SK-N-MC (cell line): ENCODE measurements around the gene HAL.

Experiments
- EZH2 ChIP-seq: fragments of 200-600 bp; sonication (generic); IDR thresholded peaks from one replicate; pipeline ENCODE4 v1.6.1; 2017; ENCODE audit warnings: antibody characterized with exemption
- FOXP2 ChIP-seq: optimal IDR thresholded peaks from 2 replicates; pipeline ENCODE3; 2011; ENCODE audit warnings: mild to moderate bottlenecking, moderate library complexity; ENCODE audit not compliant: insufficient read depth; ENCODE audit errors: extremely low read length, control extremely low read depth
- POLR2AphosphoS5 ChIP-seq: IDR thresholded peaks from 2 replicates; pipeline ENCODE4 v1.6.1; 2012; ENCODE audit warnings: mild to moderate bottlenecking, low read depth, low read length, borderline replicate concordance

- TF ChIP-seq EZH2 (no peak), POLR2AphosphoS5 (no peak), FOXP2 (no peak)
Measured at GRCh38 chr12:96036765-96037455, 40.8 kb upstream of the HAL start.
